Skin epidermis (tissue), 12 donors: Measurements from ENCODE around the gene PPP1R16B.
"Not testable (repeated sequence)": the region's sequence is repeated elsewhere in the genome, so short reads cannot be mapped to it uniquely, and the experiment has no call there.

Experiments
- H3K27ac ChIP-seq, 21 experiments: fragments of 200-600 bp; sonication (generic) in 11 of 21; one replicate each; pipeline ENCODE4 v1.5.0; 2020; ENCODE audit warnings: mild to moderate bottlenecking in 3 of 21, inconsistent platforms in 2 of 21, moderate library complexity in 2 of 21
- H3K4me3 ChIP-seq, 7 experiments: fragments of 200-600 bp; sonication (generic) in 2 of 7; one replicate each; pipeline ENCODE4 v1.5.0; 2020; ENCODE audit warnings: inconsistent platforms in 2 of 7, mild to moderate bottlenecking in 2 of 7, moderate library complexity in 1 of 7

Gene PPP1R16B

DNA sequence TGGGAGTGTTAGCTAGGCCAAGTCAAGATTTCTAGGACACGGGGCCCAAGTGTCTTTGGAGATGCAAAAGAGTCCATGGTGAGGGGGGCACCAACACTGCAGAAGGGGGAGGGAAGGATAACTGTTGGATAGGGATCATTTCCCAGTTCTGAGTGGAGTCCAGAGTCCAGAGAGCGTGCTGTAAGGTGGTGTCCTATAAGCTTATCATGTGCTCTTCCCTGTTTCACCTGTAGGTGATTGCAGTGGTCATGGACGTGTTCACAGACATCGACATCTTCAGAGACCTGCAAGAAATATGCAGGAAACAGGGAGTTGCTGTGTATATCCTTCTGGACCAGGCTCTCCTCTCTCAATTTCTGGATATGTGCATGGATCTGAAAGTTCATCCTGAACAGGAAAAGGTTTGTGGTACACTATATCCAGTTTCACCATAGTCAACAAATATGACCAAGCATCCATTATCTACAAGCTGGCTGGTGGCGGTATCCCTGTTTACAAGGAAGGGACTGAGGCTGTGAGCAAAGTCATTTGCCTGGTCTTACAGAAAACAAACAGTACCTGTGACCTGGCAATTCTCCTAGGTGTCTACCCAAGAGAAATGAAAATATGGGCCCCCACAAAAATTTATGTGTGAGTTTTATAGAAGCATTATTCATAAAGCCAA, 136.4 kb downstream of the PPP1R16B start:
- H3K27ac ChIP-seq, result no peak overlapping the region
- no peak overlapping the region for H3K4me3 ChIP-seq

DNA sequence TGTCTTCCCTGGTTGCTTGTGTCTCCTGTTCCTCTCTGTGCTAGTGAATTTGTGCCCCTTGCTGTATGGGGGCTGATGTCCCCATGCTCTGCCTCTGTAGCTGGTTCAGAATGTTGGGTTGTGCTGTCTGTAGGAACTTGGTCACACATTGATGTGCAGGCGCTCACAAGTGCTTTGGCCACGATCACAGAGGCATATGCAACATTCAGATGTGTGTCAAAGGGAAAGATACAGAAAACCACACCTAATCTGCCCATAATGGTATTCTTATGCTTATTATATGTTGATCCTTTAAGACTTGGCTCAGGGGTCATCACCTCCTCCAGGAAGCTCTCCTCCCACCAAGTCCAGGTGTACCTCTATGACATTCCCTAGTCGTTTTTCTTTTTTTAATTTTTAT, 139.5 kb downstream of the PPP1R16B start:
- Histone ChIP-seq H3K4me3 (no peak overlapping the region), H3K27ac (no peak overlapping the region)

GRCh38 chr20:38946836-38947235, 141.3 kb downstream of the PPP1R16B start:
- Histone ChIP-seq H3K27ac (no peak overlapping the region), H3K4me3 (no peak overlapping the region)

DNA sequence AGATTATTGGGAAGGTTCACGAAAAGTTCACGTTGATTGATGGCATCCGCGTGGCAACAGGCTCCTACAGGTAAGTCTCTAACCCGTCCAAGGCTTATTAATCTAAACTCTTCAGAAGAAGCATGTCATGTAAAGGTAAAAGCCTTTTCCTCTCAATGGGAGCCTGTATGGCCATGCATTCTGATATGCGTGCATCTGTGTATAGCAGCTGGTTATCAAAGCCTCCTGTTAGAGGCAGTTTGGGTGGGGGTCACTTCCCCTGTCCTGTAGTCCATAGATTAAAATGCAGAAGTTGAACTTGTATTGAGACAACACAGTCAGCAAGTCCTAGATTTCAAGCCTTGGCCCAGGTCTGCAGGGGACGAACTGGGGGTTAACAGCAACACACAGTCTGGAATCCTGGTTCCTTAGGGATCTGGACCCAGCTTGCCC, 142.4 kb downstream of the PPP1R16B start:
- Histone ChIP-seq H3K27ac (no peak overlapping the region), H3K4me3 (no peak overlapping the region)

DNA sequence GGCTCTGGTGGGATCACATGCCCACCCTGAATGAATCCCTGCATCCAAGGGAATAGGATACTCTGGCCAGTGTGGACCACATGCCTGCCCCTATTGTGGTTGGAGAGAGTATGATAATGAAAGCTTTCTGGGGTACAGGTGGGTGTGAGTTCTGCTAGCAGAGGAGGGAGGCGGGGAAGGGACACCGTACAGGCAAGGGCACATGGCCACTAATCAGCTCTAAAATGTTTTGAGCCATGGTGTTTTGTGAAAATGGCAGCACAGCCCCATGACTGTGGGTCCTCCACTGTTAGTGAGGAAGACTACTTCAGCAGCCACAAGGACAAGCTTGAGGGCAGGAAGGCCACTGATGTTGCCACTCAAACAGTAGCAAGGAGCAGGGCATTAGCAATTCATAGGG, 144.8 kb downstream of the PPP1R16B start:
- H3K27ac ChIP-seq, result no peak overlapping the region
- H3K4me3 ChIP-seq, result no peak overlapping the region

DNA sequence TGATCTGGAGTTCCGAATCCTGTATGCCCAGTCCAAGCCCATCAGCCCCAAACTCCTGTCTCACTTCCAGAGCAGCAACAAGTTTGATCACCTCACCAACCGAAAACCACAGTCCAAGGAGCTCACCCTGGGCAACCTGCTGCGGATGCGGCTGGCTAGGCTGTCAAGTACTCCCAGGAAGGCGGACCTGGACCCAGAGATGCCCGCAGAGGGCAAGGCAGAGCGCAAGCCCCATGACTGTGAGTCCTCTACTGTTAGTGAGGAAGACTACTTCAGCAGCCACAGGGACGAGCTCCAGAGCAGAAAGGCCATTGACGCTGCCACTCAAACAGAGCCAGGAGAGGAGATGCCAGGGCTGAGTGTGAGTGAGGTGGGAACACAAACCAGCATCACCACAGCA, 146.1 kb downstream of the PPP1R16B start:
- Histone ChIP-seq H3K27ac (no peak overlapping the region), H3K4me3 (no peak overlapping the region)

- Histone ChIP-seq H3K27ac (no peak overlapping the region), H3K4me3 (no peak overlapping the region)
Observed at GRCh38 chr20:38952153-38952552, 146.7 kb downstream of the PPP1R16B start.

DNA sequence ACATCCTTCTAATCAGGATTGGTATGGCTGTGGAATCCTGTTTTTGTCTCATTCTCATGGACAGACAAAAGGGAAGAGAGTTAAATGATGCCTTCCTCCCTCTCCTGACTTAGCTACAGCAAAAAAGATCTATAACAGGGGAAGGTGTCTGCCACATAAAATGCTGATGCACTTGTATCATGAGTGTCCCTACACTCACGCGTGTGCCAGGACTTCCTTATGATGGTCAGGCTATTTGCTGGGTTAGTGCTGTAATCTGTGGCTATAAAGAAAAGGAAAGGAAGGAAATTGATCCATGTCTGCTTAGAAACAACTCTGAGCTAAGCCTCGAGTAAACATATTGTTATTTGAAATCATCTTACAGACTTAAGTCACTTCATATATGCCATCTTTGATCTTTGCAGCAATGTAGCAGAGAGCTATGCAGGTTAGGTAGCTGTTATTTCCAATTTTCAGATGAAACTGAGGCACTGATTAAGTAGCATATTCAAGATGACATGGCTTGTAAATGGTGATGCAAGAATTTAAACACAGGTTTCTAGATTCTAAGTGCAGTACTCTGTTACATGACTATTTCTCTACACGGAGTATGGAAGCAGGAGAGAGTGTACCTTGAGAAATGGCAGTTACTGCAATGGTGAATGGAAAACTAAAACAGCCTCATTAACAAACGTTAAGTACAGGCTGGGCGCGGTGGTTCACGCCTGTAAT, 148.3 kb downstream of the PPP1R16B start:
- Histone ChIP-seq H3K4me3 (no peak overlapping the region), H3K27ac (no peak overlapping the region)

DNA sequence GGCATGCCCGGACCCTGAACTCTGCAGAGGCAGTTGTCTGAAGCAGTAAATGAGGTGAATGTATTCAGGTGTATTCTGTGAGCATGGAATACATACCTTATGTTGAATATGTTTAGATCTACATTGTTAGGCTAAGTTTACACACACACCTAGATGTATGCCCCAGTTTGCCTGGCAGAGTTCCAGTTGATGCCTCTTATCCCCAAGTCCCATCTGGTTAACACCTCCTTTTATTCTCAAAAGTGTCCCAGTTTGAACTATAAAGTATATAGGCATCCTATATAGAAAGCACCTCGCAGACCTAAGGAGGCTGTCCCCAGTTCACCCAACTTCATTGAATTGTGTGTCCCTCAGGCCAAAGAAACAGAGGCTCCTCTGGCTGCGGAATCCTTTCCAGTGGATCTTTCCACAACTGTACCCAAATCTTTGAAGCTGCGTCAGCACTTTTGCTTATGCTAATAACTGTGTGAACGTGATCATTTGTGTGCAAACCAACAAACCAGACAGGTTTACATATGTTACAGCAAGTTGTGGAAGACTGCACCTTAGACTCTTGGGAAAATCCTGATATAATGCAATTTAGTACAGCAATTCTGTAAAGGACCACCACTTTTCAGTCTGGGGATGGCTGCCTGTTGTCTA, 151.9 kb downstream of the PPP1R16B start:
- Histone ChIP-seq H3K4me3 (no peak overlapping the region), H3K27ac (no peak overlapping the region)

- Histone ChIP-seq H3K4me3 (no peak overlapping the region), H3K27ac (no peak overlapping the region)
Observed at GRCh38 chr20:38957915-38958485, 152.5 kb downstream of the PPP1R16B start.

GRCh38 chr20:38960187-38960687, 154.7 kb downstream of the PPP1R16B start:
- H3K4me3 ChIP-seq, H3K27ac ChIP-seq: not testable (repeated sequence)

DNA sequence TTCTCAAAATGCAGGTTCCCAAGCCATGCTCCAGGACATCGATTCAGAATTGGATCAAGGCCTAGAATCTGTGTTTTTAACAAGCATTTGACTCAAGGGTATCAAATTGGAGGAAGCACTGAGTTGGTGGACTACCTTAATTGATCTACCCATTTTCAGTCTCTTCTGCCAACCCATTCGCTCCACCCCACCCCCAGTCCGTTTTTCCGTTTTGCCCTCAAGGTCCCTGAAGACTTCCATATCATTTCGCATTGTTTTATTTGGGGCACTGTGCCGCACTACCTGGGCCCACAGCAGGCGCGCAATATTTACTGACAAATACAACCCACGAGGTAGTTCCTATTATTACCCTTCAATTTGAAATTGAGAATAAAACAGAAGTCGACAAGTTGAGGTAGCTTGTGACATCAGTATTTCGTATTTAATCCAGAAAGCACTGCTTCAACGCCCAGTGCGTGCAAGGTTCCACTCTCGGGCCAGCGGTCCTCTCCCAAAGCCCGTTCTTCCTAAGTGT, 156.1 kb downstream of the PPP1R16B start:
- H3K4me3 ChIP-seq, result peak overlapping the region; percentile 85 to 100 (median 96)
- H3K27ac ChIP-seq, result peak overlapping the region in 20 of 21 experiments; percentile 8 to 98 (median 88)

DNA sequence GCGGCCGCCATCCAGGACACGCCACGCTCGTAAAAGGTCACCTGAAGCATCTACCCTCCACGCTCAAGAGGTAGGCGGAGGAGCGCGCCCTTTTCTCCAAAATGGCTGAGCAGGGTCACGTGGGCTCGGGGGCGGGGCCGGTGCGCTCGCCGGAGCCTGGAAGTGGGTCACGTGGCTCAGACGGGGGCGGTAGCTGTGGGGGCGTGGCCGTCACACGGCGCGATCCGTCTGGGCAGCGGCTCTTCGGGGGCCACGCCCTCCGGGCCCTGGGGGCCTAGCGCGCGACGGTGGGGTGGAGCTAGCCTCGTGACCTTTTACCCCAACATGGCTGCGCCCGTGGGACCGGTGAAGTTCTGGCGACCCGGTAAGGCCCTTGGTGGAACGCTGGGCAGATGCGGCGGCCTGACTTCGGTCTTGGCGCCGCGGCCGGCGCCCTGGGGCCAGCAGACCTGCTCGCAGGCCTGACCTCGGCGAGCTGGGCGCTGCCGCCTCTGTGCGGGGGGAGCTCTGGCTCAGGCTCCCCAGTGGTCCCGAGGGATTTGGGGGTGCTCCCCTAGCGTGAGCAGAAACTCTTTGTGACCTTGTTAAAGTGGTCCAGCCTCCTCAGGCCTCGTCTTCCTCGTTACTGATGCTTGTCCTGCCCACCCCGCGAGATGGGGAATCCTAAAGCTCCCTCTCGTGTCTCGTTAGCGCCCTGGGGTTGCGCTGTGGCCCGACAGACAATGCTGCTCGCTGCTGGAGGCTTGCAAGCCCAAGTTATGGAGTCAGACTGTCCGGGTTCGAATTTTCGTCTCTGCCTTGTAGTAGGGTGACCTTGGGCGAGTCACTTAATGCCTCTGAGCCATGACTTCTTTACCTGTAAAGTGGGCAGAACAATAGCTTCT, 156.8 kb downstream of the PPP1R16B start, which contains the start of gene DHX35:
Gene DHX35, plus strand, starts transcription at position 301 of the 884 bp plus-strand sequence. Its CDS starts 24 bp downstream, at position 325.
- H3K4me3 ChIP-seq, result peak within 1 kb of the TSS; percentile 85 to 100 (median 96)

GRCh38 chr20:38962928-38963401, 157.5 kb downstream of the PPP1R16B start:
- H3K4me3 ChIP-seq, result peak overlapping the region; percentile 85 to 100 (median 96)
- H3K27ac ChIP-seq, result peak overlapping the region in 20 of 21 experiments; percentile 80 to 98 (median 91)

More for the DNA sequence above, 156.8 kb downstream of the PPP1R16B start, which contains the start of gene DHX35:
- peak within 1 kb of the TSS; percentile 80 to 98 (median 91) for H3K27ac ChIP-seq

DNA sequence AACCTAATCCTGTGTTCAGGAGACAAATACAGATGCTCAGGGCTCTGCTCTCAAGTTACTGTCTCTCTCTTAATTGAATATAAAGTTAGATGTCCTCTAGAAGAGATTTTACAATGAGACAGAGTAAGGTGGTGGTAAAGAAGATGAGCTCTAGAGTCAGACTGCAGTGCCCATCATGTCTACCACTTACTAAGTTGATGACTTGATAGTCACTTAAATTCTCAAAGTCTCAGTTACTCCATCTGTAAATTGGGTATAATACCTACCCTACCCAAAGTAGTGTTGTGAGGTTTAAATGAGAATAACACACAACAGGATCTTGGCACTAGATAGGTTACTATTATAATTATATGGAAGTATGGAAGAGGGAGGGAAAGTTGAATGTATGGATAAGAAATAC, 158.2 kb downstream of the PPP1R16B start:
- H3K27ac ChIP-seq, result no peak overlapping the region
- H3K4me3 ChIP-seq, result no peak overlapping the region

GRCh38 chr20:38965264-38965663, 159.8 kb downstream of the PPP1R16B start:
- no peak overlapping the region for H3K27ac ChIP-seq

DNA sequence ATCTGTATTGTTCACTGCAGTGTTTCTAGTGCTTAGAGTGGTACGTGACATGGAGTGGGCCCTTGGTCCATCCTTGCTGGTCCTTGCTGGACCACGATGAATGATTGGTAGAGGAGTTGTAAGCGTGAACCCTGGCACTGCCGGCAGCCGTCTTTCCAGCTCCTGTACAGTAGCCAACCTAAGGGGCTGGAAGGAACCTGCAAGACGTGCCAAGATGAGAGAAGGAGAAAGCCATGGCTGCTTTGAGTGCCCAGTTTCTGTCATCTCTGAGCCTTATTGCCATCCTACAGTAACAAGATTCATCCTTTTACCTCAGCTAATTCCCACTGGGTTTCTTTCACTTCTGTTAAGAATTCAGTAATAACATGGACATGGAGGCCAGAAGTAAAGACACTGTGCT, 162.6 kb downstream of the PPP1R16B start:
- no peak overlapping the region for H3K27ac ChIP-seq
- H3K4me3 ChIP-seq, result no peak overlapping the region

More at GRCh38 chr20:38965264-38965663, 159.8 kb downstream of the PPP1R16B start:
- H3K4me3 ChIP-seq, result no peak overlapping the region

DNA sequence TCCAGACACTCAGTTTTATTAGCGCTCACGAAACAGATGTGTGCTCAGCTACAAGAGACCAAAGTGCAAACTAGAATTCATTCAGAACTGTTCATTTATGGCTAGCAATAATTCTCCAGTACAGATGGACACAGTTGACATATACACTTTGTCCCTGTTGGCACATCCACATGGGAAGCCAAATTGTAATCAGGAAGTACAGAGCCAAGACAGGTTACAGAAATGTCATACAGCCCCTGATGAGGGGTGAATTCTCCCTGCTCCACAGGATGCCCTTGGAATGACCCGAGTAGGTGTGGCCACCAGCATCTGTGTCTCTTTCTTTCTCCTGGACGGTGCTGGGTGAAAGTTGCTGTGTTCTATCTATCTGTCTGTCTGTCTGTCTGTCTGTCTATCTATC, 164.2 kb downstream of the PPP1R16B start:
- H3K4me3 ChIP-seq, result no peak overlapping the region
- H3K27ac ChIP-seq, result peak overlapping the region in 1 of 21 experiments; percentile 23

DNA sequence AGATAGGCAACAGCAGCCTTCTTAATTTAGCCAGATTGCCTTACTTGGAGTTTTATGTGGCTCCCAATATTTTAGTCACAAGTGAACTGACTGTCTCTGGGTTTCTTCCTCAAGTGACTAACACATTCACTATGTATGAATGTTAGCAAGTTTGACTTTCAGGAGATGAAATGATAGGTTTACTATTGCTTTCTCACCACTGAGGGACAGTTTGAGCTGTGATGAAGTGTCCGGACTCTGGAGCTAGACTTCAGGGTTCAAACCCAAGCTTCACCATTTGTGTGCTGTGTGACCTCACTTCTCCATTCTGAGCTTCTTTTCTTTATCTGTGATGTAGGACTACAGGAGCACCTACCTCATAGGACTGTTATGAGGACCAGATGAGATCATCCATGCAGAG, 164.8 kb downstream of the PPP1R16B start:
- H3K27ac ChIP-seq, result peak overlapping the region in 1 of 21 experiments; percentile 23
- H3K4me3 ChIP-seq, result no peak overlapping the region
